ENCODE data around the gene GANC.
A peak's percentile ranks its signal among the peaks of the same experiment; 100 is the strongest.
"Not testable (repeated sequence)": the region's sequence is repeated elsewhere in the genome, so short reads cannot be mapped to it uniquely, and the experiment has no call there.

GANC gene, protein sequence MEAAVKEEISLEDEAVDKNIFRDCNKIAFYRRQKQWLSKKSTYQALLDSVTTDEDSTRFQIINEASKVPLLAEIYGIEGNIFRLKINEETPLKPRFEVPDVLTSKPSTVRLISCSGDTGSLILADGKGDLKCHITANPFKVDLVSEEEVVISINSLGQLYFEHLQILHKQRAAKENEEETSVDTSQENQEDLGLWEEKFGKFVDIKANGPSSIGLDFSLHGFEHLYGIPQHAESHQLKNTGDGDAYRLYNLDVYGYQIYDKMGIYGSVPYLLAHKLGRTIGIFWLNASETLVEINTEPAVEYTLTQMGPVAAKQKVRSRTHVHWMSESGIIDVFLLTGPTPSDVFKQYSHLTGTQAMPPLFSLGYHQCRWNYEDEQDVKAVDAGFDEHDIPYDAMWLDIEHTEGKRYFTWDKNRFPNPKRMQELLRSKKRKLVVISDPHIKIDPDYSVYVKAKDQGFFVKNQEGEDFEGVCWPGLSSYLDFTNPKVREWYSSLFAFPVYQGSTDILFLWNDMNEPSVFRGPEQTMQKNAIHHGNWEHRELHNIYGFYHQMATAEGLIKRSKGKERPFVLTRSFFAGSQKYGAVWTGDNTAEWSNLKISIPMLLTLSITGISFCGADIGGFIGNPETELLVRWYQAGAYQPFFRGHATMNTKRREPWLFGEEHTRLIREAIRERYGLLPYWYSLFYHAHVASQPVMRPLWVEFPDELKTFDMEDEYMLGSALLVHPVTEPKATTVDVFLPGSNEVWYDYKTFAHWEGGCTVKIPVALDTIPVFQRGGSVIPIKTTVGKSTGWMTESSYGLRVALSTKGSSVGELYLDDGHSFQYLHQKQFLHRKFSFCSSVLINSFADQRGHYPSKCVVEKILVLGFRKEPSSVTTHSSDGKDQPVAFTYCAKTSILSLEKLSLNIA (N-terminal part only)

DNA sequence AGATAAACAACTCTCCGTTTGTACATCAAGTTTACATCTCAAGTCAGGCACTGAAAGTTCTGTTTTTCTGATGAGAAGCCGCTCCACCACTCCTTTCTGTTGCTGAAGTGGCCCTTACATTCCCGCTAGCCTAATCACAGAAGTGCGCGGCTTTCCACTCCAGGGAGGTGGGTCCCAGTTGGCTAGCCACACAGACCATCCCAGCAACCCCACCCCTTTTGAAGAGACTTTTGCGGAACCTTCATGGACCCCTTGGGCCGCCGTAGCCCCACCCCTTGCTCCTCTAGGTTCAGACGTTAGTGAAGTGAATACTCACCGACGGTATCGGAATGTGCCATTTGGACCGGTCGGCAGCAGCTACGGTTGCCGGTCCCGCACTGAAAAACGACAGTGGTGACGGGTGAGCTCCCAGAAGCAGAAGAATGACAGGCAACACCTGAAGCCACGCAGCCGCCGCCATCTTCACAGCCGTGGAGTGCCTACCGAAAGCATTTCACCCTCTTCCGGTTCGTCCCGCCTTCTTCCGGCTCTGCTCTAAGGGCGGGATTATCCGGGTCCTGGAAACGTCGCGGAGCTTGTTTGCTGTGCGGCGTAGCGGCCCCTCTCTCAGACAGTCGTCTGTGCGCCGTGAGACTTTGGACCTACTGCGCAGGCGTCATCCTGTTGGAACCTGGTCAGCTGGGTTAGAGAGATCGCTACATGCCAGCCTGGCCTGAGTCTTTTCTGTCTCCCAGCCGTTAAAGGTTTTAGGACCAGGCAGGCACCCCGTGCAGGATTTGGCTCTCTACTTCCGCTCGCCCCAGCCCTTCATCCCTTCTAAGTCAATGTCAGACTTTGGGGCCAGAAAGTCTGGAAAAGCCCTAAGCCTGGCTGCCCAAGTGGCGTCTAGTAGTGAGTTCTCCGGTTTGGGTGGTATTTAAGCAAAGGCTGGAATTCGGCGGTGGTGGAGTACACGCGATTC is at the start of gene GANC, which contains the start of gene TMEM87A:
Gene GANC (plus strand): TSS at position 263 of the 961 bp plus-strand sequence. CDS start 1,281 bp downstream, outside the sequence.
Gene TMEM87A (minus strand): TSS at position 495 of the 961 bp plus-strand sequence. CDS start 35 bp downstream, at position 460.
- peak; percentile 92 for DNase-seq (ENCODE audit: low read depth)

DNA sequence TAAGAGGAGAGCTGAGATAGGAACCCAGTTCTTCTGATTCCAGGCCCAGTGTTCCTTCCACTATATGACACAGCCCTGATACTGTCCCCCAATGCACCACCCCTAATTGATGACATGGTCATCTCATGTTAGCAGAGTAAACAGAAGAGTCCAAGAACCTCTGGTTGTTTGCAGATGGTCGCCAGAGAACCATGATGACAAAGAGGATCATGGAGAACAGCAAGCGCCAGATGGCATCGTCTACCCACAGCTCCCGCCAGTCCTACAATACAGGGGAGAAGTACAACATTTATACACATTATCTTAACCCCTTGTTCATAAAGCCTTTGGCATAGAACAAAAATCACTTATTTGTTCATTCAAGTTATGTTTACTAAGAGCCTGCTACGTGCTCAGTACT is 46.4 kb upstream of the GANC start:
- no peak for DNase-seq (ENCODE audit: low read depth)

DNA sequence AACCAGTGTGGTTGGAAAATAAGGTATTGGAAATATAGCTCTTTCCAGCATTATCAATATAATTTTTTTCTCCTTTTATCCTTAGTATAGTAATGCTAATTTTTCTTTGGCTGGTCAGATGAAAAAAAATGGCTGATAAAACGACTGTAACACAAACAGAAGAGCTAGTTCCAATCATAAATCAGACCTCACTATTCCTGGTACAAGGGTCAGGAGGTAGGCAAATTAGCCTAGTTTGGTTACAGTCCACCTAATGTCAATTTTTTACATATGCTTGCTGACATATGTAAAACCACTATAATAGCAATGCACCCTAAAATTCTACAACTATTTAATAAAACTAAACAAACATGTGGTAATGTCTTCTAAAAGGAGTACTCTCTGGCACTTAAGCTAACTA is 45.0 kb upstream of the GANC start:
- no peak for DNase-seq (ENCODE audit: low read depth)

- not testable (repeated sequence) for DNase-seq (ENCODE audit: low read depth)
Measured at GRCh38 chr15:42228981-42229380, 44.0 kb upstream of the GANC start.

- DNase-seq (ENCODE audit: low read depth), result no peak
Measured at GRCh38 chr15:42231088-42231487, 41.9 kb upstream of the GANC start.

DNA sequence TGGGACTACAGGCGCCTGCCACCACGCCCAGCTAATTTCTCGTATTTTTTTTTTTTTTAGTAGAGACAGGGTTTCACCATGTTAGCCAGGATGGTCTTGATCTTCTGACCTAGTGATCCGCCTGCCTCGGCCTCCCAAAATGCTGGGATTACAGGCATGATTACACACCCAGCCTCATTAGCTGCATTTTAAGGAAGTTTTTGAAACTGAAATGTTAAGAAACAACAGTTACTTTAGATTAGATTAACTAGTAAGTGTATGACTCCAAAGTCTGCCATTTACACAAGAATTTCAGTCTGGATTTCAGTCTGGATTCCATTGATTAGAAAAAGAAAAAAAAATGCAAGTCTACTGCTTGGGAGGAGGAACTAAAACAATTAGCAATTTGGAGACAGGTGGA is 40.4 kb upstream of the GANC start:
- DNase-seq (ENCODE audit: low read depth), result no peak

GRCh38 chr15:42233107-42233506 is 39.9 kb upstream of the GANC start:
- DNase-seq (ENCODE audit: low read depth), result no peak

DNA sequence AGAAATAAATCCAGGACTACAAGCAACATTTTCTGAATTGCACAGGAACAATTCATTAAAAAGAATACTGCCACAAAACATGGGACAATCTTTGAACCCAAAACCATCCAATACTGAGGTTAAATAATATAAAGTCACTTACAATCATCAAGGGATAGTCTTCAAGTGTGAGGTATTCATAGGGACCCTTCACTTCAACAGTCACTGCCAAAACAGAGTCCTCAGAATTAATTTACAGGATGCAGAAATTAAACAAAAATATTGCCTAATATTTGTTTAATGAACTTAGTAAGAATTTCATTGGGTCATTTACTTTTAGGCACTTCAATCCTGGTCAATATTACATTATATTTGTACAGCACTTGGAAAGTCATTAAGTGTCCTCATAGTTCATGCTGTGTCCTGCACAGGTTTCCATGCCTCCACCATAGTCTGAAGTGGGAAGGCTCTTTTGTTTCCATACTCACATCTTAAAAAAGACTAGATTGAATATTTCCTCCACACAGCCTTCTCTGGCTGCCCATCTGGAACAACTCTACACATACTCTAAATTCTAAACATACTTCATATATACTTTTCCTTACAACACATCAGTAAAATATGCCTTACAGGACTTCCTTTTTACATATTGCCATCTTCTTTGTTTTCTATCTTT is 33.3 kb upstream of the GANC start:
- DNase-seq (ENCODE audit: low read depth), result no peak

- DNase-seq (ENCODE audit: low read depth), result no peak
Measured at GRCh38 chr15:42240823-42241222, 32.2 kb upstream of the GANC start.

DNA sequence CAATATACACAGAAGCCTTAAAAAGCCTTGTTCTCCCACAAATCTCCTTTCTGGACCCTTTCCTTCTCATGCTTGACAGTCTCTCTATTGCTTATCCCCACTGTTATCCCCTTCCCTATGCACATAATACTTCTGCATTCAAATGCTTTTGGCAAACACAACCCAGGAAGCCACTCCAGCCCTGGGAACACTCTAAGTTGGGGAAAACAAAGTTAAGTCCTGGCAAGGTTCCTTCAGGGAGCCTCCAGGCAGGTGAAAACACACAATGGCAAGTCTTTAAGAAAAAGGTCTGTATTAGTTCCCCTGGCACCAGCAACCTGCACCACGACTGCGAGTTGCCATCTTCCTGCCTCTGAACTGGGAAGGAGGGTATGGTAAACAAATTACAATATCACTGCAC is 19.7 kb upstream of the GANC start:
- DNase-seq (ENCODE audit: low read depth), result no peak

GRCh38 chr15:42264795-42265194 is 8.2 kb upstream of the GANC start:
- no peak for DNase-seq (ENCODE audit: low read depth)

- no peak for DNase-seq (ENCODE audit: low read depth)
Measured at GRCh38 chr15:42267286-42267685, 5.7 kb upstream of the GANC start.

GRCh38 chr15:42270551-42270950 is 2.5 kb upstream of the GANC start:
- DNase-seq (ENCODE audit: low read depth), result no peak

DNA sequence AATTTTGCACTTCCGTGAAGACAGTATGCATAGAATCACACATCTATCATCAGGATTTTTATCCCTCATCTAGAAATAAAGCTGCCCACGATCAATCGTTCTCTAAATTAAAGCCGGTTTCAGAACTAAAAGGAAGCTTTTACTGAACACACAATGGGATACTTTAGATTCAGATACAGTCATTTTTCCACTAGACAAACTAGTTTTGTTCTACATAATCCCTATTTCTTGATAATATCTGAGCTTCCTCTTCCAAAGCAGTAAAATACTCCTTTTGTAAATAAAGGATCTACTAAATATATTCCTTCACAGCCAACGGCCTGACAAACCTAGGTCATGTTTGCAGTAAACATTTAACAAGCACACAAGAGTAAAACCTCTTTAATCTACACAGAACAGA is 2.0 kb upstream of the GANC start:
- no peak for DNase-seq (ENCODE audit: low read depth)

DNA sequence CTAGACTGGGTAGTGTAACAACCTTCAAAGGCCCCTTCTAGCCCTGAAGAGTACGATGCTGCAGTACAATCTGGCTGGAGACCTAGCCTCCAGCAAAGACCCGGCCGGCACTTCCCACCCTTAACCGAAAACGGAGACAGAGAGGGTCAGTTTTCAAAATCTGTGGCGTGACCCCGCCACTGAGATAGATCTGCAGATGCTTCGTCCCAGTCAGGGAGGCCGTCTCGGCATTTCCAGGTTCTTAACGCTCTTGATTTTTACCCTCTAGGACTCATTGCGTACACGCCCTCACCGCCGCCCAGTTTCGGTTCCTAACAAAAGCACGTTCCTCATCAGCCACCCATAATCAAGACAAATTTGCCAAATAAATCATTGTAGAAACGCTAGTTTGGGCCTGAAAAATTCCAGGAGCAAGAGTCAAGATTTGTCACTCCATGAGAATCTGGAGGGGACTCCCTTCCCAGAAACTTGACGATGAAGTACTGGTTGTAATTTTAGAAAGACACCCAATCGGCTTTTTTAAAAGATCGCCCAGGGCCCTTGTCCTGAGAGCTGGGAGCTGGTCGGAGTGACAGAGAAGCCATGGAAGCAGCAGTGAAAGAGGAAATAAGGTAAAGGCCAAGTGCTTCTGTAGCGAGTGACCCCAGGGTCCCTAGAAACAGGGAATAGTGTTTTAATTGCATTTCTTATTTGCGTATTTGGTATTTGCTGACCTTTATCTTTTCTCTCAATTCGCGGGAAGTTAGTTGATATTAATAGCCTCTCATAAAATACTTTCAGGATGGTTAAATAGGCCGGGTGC is 1.1 kb downstream of the GANC start:
- peak; percentile 52 for DNase-seq (ENCODE audit: low read depth)

- no peak for DNase-seq (ENCODE audit: low read depth)
Measured at GRCh38 chr15:42274702-42274989, 1.6 kb downstream of the GANC start.

GRCh38 chr15:42275780-42276391 is 2.9 kb downstream of the GANC start:
- DNase-seq (ENCODE audit: low read depth), result no peak

DNA sequence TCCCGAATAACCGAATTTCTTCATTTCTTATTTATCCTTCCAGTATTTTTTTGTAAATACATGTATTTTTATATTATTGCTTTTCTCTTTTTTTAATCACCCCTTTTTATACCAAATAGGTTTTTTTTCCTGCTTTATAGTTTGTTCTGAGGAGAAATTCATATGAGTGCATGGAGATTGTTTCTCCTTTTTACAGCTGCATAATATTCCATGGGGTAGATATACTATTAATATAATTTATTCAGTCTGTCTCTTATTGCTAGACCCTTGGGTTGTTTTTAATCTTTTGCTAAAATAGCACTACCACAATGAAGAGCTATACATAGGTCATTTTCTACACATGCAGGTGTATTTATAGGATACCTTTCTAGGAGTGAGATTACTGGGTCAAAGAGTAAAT is 3.8 kb downstream of the GANC start:
- DNase-seq (ENCODE audit: low read depth), result no peak

DNA sequence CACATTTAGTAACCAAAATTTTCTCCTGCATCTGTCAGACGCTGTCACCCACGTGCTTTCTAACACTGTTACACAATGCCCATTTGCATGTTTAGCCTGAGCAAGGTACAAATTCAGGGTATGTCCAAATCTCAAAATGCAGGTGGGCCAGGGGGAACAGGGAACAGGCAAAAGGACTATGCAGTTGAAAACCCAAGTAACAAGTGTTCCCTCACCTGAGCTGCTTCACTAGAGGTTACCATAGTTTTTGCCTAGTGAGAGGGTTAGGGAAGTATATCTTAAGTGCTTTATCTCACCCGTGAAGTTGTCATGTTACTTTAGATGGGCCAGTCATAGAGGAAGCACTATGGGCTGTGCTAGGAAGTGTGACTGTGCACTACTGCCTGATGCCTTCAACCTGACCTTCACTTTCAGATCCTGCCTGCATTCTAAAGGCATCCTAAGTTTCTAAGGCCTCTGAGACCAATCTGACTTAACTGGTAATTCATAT is 6.3 kb downstream of the GANC start:
- no peak for DNase-seq (ENCODE audit: low read depth)

DNA sequence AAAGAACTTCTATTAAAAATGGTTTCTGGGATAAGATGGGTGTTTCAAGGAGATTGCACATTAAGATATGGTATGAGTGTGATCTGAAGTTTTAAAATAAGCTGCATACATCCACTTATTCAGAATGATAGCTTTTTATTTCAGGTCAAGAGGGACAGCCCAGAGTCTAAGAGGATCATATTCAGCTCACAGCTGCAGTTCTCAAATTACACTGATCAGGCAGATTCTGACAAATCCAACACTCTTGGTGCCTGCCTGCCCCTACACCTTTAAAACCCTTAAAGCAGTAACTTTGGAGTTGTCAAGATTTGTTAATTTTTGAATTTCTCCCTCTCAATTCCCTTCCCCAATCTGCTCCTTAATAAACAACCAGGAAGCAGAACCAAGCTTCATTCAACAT is 9.3 kb downstream of the GANC start:
- no peak for DNase-seq (ENCODE audit: low read depth)
